Measurements from ENCODE around the gene MAP3K13.
A peak's percentile ranks its signal among the peaks of the same experiment; 100 is the strongest.
"Not testable (repeated sequence)": the region's sequence is repeated elsewhere in the genome, so short reads cannot be mapped to it uniquely, and the experiment has no call there.

Gene MAP3K13

DNA sequence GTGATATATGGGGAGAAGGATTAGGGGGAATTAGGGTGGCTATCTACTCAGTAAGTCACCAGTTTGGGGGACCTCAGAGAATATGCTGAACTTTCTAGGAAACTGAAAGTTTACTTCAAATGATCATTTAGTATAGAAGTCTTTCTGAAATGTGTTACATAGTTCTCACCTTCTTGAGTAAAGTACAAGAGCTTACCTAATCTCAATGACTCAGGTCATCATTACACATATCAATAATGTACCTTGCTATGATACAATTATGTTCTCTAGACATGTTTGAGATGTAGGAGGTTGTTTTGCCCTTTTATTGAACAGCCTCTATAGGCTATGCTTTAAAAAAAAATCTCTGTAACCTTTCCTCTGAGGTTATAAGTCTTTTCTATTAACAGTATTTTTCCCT is 85.2 kb downstream of the MAP3K13 start:
- DNase-seq (ENCODE audit: low spot score): no peak

DNA sequence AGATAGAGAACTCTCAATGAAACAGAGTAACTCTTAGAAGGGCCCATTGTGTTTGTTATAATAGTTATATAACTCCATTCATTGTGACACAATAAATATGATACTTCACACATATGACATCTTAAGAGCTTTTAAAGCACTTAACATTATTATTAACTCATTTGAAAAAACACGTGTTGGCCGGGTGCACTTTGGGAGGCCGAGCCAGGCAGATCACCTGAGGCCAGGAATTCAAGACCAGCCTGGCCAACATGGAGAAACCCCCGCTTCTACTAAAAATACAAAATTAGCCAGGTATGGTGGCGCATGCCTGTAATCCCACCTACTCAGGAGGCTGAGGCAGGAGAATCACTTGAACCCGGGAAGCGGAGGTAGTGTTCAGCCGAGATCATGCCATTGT is 88.5 kb downstream of the MAP3K13 start:
- not testable (repeated sequence) for DNase-seq (ENCODE audit: low spot score)

DNA sequence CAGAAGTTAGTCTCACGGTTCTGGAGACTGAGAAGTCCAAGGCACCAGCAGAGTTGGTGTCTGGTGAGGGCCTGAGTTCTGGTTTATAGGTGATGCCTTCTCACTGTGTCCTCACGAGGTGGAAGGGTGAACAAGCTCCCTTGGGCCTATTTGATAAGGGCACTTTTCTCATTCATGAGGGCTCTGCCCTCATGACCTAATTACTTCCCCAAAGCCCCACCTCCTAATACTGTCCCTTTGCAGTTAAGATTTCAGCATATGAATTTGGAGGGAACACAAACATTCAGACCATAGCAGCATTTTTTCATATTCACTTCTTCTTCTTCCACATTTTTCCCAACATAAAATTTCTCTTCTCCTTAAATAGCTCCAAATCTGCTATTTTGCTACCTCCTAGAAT is 94.4 kb downstream of the MAP3K13 start:
- no peak for DNase-seq (ENCODE audit: low spot score)

DNA sequence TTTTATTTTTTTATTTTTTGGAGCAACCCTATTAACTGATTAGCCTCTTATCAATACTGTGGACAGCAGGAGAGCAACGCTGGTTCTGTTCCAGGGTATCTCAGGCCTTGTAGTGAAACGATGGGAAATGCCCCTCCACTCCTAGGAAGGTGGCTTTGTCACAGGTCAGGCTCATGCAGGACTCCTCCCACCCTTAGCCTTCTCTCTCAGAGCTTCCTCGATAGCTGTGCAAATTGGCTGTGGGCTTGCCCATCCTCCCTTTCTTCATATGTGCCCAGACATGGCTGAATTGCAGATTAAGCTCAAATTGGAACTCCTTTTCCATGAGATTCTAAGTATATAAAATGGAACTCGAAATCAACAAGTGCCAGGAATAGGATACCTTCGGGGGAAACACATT is 97.4 kb downstream of the MAP3K13 start:
- no peak for DNase-seq (ENCODE audit: low spot score)

DNA sequence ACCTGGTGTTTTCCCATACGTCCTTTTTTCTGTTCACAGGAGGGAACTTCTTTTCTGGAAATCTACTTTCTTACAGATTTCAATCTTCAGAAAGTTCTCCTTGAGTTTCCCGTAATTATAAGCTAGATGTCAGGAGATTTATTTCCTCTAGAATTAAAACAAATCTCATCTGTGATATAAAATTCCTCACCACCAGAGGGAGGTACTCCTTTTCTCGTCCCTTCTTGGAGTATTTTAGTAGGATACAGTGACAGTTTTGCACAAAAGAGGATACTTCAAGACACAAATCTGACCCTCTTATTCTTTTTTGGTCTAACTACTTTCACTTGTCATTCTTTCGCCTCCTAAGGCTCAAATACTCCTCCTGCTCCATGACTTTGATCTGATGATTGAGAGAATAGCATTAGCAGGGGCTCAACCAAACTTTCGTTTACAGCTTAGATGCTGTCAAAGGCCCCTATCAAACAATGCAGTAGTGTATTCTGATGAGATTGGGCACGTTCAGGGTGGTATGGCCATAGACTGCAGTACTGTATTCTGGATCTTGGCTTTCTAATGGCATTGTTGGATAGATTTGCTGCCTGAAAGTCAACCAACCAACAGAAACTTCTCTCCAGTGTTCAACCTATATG is 97.9 kb downstream of the MAP3K13 start:
- peak; percentile 24 for DNase-seq (ENCODE audit: low spot score)

DNA sequence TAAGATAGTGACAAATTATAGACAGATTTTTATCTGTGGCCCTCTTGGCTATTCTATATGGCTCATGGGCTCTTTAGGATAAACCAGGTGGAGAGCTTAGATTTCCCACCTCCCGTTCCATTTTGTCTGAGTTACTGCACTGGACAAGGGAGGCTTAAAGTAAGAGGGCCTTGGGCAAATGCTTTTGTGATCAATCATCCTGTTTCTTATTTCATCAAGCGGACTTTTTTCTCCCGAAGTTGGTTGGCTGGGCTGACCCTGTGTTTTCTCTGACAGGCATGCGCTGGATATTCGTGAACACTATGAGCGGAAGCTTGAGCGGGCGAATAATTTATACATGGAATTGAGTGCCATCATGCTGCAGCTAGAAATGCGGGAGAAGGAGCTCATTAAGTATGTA is 102.5 kb downstream of the MAP3K13 start:
- no peak for DNase-seq (ENCODE audit: low spot score)

DNA sequence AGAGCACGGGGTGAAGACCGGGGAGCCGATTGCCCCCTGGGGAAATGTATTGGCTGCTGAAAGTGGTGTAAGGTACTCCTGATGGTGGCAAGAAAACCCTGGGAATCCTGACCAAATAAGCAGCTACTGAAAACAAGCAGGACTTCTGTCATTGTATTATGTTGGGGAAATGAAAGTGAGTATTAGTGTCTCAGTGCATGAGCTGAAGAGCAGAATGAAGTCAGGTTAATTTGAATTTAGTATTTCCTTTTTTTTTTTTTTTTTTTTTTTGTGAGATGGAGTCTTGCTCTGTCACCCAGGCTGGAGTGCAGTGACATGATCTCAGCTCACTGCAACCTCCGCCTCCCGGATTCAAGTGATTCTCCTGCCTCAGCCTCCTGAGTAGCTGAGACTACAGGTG is 103.2 kb downstream of the MAP3K13 start:
- DNase-seq (ENCODE audit: low spot score): not testable (repeated sequence)

DNA sequence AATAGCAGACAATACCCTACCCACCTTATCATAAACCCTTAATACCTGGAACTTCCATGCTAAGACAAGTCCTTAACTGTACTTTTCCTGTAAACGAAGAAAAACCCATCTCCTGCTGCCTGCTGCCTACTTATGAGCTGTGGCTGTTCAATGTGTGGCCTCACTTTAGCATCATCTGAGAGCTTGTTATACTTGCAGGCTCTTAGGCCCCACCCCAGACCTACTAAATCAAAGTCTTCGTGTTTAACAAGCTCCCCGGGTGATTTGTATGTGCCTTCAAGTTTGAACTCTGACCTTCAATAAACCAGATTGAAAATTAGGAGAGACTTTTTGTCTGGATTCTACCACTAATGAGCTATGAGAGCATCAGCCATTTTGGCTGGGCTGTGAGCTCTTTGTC is 106.6 kb downstream of the MAP3K13 start:
- no peak for DNase-seq (ENCODE audit: low spot score)

DNA sequence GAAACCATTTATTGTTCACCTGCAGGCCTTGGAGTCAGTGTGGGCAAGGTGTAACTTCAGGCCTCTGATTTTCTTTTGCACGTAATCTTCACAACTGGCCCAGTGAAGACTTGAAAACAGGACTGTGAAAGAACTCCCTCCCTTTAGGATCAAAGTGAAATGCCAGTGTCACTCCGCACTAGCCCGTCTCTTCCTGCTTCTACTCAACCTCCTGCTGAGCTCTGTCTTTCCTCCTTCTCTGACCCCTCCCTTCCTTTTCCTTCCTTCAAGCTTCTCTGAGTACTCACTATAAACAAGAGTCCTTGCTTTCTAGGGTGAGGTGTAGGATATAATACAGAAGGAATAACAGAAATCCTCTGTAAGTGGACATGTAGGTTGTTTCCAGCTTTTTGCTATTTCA is 107.4 kb downstream of the MAP3K13 start:
- no peak for DNase-seq (ENCODE audit: low spot score)

DNA sequence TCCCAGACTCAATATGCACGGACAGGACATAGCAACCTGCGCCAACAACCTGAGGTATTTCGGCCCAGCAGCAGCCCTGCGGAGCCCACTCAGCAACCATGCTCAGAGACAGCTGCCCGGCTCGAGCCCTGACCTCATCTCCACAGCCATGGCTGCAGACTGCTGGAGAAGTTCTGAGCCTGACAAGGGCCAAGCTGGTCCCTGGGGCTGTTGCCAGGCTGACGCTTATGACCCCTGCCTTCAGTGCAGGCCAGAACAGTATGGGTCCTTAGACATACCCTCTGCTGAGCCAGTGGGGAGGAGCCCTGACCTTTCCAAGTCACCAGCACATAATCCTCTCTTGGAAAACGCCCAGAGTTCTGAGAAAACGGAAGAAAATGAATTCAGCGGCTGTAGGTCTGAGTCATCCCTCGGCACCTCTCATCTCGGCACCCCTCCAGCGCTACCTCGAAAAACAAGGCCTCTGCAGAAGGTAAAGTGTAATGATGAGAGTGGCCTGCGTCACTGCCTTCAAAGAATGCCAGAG is 110.4 kb downstream of the MAP3K13 start:
- DNase-seq (ENCODE audit: low spot score): no peak

DNA sequence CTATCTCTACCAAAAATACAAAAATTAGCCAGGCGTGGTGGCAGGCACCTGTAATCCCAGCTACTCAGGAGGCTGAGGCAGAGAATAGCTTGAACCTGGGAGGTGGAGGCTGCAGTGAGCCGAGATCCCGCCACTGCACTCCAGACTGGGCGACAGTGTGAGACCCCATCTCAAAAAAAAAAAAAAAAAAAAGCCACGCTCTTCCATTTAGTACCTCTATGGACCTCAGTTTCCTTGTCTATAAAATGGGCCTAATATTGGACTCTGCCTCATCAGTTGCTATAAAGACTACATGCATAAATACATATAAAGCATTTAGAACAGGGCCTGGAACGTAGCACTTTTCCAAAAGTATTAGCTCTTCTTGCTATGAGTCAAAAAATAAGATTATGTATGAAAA is 112.0 kb downstream of the MAP3K13 start:
- DNase-seq (ENCODE audit: low spot score): not testable (repeated sequence)

DNA sequence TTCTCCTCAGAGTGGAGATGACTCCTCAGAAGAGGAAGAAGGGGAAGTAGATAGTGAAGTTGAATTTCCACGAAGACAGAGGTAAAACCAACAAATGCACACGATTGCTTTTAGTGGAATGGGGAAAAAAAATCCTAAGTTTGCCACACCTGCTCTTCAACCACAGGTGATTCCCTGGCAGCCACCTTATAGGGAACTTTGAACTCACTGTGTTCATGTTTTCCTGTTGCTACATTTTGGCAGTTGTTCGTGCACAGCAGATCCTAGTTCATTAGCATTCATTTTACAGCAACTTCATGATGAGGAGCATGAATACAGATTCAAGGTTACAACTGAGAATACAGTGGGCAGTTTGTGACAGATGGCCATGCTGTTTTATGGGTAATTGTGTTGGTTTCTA is 114.4 kb downstream of the MAP3K13 start:
- no peak for DNase-seq (ENCODE audit: low spot score)

DNA sequence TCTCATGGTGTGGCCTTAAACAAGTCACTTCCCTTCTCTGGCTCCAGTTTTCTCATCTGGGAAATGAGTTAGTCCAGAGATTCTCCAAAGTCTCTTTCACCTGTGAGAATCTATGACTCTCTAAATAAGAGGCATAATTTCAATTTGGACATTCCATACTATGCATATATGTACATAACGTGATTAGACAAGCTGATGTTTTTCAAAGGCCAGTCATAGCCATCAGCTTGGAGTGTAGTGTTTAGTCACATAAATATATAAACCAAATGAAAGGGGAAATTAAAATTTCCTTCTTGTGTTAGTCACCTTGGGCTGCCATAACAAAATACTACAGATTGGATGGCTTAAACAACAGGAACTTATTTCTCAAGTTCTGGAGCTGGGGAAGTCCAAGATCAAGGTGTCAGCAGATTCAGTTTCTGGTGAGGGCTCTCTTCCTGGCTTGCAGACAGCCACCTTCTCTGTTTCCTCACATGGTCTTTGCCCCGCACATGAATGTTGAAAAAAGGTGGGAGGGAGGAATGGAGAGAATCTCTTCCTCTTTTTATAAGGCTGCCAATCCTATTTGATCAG is 116.5 kb downstream of the MAP3K13 start:
- DNase-seq (ENCODE audit: low spot score): no peak

DNA sequence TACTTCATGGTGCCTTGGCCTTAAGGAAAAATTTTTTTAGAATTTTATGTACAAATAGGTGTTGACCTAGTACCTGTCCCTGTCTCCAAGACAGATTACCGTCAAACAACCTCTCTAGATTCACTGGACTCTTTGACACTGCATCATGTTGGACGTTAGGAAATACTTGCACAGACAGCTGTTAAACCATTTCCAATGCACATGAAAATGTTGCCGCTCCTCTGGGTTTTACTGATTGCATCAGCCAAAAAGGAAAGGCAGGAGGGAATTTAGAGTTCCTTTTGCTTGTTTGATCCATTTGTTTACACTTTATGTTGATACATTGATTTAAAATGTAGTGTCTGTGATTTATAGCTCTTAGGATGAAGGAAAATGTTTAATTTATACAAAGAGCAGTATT is 121.4 kb downstream of the MAP3K13 start:
- DNase-seq (ENCODE audit: low spot score): no peak

DNA sequence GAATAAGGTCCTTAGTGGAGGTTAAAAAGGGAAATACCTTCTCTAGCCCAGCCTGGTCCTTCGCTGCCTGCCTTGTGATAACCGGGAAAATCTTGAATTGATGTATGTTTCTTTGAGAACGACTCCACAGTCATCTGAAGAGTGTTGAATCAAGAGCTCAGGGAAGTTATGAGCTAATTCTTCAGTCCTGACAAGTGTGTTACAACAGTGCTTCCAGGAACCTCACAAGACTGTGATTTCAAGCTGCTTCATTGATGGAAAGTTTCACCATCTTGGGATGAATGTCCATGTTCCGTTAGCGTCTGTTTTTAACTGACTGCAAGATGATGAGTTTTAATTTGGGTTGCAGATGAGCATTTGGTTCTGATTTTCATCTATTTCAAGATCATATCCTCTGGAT is 123.5 kb downstream of the MAP3K13 start:
- no peak for DNase-seq (ENCODE audit: low spot score)

DNA sequence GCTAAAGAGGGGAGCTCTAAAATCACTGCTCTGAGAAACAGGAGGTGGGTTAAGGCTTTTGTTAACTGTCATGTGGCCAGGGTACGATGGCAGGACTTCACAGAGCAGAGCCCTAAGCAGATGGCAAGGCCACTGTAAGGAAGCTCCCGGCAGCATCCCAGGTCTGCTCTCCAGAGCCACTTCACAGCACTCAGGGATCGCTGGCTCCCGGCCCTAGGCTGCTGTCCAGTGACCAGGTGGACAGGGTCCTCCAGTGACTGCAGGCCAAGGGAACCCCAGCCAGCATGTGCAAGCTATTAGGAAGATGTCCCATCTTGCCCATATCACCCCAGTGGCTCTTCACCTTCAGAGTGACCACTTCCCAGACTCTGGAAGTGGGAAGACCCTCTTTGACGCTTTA is 125.5 kb downstream of the MAP3K13 start:
- DNase-seq (ENCODE audit: low spot score): no peak

DNA sequence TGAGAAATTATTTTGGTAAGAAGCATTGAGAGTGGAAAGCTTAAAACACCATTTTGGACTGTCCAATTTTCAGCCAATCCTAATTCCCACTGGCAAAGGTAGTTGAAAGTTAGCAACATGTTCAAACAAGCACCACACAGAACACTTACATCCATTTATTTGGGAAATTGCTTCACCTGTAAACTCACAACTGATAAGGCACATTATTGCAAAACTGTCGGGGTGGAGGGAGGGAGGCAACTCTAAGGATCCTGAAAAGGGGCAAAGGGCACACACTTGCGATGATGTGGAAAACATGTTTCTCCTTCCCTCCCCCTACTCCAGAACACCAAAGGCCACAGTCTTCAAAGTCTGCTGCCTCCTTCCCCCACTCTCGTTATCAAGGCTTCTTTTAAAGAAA is 126.5 kb downstream of the MAP3K13 start:
- no peak for DNase-seq (ENCODE audit: low spot score)

DNA sequence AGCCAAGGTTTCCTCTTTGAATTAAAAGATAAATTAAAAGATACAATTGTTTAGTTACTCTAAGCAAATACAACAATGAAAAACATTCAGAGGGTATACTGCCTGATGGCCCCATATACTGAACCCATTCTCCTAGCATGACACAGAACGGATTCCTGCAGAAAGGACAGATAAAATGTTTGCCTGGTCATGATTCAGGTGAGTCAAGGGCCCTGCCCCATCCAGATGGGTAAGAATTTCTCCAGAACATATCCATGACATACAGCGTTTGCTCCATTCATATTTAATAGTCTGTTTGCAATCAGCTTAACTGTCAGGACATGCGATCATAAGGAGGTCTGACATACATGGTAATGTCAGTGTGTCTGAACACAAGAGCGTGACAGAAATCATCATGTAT is 127.3 kb downstream of the MAP3K13 start:
- DNase-seq (ENCODE audit: low spot score): no peak

DNA sequence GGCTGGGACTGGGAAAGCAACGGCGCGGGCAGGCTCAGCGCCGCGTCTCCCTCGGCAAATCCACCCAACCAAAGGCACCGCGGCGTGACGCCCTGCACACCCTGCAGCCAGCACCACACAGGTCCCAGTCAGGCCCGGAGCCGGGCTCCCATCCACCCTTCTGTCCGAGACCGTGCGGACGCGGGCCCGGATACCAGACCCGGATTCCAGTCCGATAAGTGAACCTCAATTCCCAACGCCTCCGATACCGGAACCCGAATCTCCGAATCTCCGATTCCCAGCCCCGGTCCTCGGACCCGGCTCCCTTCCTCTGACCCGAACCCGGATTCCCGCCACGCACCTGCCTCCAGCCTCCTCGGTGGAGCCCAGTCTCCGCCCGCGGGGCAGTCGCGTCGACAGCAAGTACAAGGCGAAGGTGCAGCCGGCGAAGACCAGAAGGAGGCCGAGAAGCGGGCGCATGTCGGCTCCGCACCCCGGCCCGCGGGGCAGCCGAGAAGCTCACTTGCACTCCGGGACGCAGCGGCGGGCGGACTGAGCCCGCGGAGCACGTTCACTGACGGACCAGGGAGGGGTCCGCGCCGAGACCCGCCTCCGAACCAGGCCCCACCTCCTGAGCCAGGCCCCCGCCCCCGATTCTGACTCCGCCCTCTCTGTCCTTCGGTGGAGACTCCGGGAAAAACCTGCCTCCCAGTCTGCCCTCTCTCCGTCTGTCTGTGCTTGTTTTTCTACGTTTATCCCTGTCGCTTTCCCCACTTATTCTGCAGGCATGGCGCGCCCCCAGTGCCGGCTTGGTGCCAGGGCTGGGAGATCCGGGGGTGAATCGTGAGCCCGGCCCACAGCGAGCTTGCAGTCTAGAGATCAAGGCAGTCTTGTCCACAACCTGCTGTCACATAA is 135.8 kb downstream of the MAP3K13 start, which contains the start of gene TMEM41A:
TMEM41A (minus strand) TSS at position 533 of the 894 bp plus-strand sequence; CDS start at position 459, 74 bp downstream.
- peak; percentile 86 for DNase-seq (ENCODE audit: low spot score)

DNA sequence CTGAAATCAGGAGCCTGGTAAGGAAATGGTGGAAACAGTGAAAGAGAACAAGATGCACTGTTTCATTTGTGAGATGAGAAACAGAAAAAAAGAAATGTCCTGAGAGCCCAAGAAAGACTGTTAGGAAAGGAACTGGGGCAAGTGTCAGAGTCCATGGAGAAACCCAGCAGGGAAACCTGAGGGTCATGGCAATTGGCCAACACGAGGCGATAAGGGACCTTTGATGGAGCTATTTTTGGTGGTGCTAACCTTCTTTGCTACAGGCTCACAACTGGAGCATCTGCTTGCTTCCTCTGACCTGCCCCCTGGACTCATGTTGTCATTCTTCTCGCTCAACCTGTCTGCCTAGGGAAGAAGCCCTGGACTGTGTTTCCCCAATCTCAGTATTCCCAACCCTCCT is 140.1 kb downstream of the MAP3K13 start:
- DNase-seq (ENCODE audit: low spot score): no peak

DNA sequence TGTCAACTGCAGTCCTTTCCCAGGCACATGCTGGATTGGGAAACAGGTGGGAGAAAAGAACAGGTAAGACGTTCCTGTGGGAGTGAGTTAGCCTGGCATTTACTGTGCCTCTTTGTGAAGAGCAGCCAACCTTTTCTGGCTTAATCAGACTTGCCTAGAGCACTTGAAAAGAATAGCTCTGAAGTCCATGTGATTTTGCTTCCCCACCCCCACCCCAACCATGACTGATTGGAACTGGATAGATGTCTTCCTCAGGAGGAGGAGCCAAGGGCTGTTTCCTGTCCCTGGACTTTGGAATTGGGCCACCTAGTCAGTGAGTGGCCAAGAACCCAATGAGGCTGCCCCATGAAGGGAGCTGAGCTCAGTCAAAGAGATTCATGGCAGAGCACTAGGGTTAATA is 140.6 kb downstream of the MAP3K13 start:
- DNase-seq (ENCODE audit: low spot score): no peak

DNA sequence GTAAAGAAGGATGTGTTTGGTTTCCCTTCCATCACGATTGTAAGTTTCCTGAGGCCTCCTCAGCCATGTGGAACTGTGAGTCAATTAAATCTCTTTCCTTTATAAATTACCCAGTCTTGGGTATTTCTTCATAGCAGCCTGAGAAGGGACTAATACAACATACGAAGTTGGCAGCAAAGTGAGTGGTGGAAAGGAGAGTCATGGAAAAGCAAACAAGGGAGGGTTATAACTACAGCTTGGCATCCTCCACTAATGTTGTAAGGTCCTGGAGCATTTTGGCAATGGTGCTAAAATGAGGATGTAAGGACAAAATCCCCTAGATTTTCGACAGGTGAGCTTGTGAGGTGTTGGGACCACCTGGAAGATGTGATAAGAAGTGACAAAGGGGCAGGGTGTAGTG is 141.7 kb downstream of the MAP3K13 start:
- DNase-seq (ENCODE audit: low spot score): no peak

DNA sequence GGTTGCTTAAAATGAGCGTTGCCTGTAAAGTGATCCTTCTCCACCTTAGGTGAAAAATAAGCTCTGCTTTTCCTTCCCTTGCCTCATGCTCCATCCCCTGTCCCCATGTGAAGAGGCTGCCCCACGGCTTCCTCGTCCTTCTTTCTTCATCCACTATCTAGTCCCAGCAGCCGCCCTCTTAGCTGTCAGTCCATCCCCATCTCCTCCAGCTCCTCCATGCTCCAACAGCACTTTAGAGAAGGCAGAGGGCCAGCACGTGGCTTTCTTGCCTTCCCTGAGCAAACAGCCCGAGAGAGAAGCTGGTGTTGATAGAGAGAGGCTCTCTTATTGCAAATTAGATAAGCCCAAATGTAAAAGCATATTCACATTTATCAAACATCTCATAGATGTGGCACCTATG is 144.9 kb downstream of the MAP3K13 start:
- DNase-seq (ENCODE audit: low spot score): no peak
